IMR-90 (cell line): ENCODE measurements around the gene LRRC75A.

Source experiments
- MAZ ChIP-seq: IDR thresholded peaks from 2 replicates; pipeline ENCODE4 v1.6.1; 2012; ENCODE audit warnings: low read depth, mild to moderate bottlenecking, low read length, improper control_type of control experiment, moderate library complexity, borderline replicate concordance
- MXI1 ChIP-seq: IDR thresholded peaks from 2 replicates; pipeline ENCODE4 v1.6.1; 2012; ENCODE audit warnings: low read depth, mild to moderate bottlenecking, low read length, moderate library complexity, borderline replicate concordance
- POLR2A ChIP-seq: IDR thresholded peaks from 2 replicates; pipeline ENCODE4 v1.6.1; 2012; ENCODE audit warnings: mild to moderate bottlenecking, low read depth, low read length
- RCOR1 ChIP-seq: IDR thresholded peaks from 2 replicates; pipeline ENCODE4 v1.6.1; 2012; ENCODE audit warnings: mild to moderate bottlenecking, low read length, improper control_type of control experiment; ENCODE audit not compliant: insufficient replicate concordance
- TF ChIP-seq, protein P1 (sequence below): conservative IDR thresholded peaks from 2 replicates; pipeline ENCODE4 v1.5.1; 2012; ENCODE audit warnings: mild to moderate bottlenecking, low read depth, low read length, improper control_type of control experiment
- TF ChIP-seq, protein P2 (sequence below): fragments of 150-350 bp; IDR thresholded peaks from 2 replicates; pipeline ENCODE4 v1.6.1; 2017; ENCODE audit warnings: mild to moderate bottlenecking, antibody characterized with exemption, low read length, low read depth

DNA sequence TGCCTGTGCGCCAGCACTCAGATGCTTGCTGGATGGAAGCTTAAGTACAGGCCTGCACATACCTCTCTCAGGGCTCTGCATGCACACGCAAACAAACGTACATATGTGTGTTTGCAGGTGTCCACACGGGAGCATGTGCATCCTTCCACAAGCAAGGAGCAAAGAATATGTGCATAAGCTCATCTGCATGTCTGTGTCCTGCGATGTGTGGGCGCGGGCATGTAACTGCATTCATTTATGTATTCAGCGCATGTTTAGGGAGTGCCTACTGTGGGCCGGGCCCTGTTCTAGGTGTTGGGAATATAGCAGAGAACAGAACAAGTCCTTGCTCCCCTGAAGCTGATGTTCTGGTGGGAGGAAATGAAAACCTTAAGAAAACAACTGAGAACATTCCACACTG lies 62.9 kb downstream of the LRRC75A start:
- TF ChIP-seq, protein P1, sequence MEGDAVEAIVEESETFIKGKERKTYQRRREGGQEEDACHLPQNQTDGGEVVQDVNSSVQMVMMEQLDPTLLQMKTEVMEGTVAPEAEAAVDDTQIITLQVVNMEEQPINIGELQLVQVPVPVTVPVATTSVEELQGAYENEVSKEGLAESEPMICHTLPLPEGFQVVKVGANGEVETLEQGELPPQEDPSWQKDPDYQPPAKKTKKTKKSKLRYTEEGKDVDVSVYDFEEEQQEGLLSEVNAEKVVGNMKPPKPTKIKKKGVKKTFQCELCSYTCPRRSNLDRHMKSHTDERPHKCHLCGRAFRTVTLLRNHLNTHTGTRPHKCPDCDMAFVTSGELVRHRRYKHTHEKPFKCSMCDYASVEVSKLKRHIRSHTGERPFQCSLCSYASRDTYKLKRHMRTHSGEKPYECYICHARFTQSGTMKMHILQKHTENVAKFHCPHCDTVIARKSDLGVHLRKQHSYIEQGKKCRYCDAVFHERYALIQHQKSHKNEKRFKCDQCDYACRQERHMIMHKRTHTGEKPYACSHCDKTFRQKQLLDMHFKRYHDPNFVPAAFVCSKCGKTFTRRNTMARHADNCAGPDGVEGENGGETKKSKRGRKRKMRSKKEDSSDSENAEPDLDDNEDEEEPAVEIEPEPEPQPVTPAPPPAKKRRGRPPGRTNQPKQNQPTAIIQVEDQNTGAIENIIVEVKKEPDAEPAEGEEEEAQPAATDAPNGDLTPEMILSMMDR: no peak
- TF ChIP-seq, protein P2, sequence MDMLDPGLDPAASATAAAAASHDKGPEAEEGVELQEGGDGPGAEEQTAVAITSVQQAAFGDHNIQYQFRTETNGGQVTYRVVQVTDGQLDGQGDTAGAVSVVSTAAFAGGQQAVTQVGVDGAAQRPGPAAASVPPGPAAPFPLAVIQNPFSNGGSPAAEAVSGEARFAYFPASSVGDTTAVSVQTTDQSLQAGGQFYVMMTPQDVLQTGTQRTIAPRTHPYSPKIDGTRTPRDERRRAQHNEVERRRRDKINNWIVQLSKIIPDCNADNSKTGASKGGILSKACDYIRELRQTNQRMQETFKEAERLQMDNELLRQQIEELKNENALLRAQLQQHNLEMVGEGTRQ: no peak
- TF ChIP-seq POLR2A: no peak
- no peak for TF ChIP-seq RCOR1
- no peak for TF ChIP-seq MAZ
- TF ChIP-seq MXI1: no peak
